Measurements from ENCODE around the gene EYA4.

GRCh38 chr6:133298335-133298734, 57.2 kb downstream of the EYA4 start:
- TF ChIP-seq, protein P1, sequence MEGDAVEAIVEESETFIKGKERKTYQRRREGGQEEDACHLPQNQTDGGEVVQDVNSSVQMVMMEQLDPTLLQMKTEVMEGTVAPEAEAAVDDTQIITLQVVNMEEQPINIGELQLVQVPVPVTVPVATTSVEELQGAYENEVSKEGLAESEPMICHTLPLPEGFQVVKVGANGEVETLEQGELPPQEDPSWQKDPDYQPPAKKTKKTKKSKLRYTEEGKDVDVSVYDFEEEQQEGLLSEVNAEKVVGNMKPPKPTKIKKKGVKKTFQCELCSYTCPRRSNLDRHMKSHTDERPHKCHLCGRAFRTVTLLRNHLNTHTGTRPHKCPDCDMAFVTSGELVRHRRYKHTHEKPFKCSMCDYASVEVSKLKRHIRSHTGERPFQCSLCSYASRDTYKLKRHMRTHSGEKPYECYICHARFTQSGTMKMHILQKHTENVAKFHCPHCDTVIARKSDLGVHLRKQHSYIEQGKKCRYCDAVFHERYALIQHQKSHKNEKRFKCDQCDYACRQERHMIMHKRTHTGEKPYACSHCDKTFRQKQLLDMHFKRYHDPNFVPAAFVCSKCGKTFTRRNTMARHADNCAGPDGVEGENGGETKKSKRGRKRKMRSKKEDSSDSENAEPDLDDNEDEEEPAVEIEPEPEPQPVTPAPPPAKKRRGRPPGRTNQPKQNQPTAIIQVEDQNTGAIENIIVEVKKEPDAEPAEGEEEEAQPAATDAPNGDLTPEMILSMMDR (conservative IDR thresholded peaks at IDR 0.05; ENCODE audit: low read length) = no peak
- TF ChIP-seq EZH2phosphoT487 (IDR thresholded peaks at IDR 0.05; ENCODE audit: borderline replicate concordance, low read depth, low read length) = no peak

Data from OCI-LY7 (cell line).